ENCODE measurements around the gene CLEC20A. TPM values are rescaled to one million over a fixed set of nuclear protein-coding genes. Genes with fewer than 3 reads are reported as not detected.

The CLEC20A gene
- total RNA-seq, 2 experiments from 2014 or later = not detected

DNA sequence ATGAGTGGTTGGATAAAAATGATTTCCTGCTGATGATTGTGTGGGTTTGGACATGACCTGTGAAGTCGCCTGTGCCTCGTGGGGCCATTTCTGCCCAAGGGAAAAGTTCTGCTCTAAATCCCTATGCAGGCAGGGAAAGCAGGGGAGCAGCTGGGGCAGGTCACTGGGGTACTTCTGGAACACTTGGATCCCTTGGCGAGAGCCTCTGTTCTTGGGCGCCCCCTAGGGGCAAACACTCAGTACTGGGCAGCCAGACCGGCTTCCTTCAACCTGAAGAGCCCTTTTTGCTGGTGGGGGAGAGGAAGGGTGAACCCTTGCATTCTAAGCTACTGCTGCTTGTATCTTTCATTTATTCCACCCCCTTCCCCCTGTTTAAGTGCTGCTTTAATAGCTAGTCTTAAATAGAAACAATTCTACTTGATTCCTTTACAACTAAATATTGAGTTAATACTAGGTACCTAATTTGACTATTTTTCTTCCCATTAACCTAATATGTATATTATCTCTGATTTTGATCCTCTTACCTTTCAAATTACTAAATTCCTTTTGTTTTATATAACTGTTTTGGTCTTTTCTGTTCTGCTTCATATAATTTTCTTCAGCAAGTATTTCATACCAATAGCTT lies 5.1 kb upstream of the CLEC20A start:
- Mint-ChIP-seq H3K27me3 (no peaks in the 10 kb centered on the region), H3K27ac (no peak overlapping the region), H3K9me3 (no peaks in the 10 kb centered on the region), H3K4me1 (no peaks in the 10 kb centered on the region), H3K4me3 (no peak overlapping the region), H3K36me3 (ENCODE audit: low read depth) (no peaks in the 10 kb centered on the region)
- peak; percentile 62 for DNase-seq
- ChIA-PET POLR2A (no interaction called here), CTCF (interaction anchor here (0.9 to 1.5 kb wide), 5 partner anchors 9 to 202 kb away, joined by 3 to 8 read pairs (median 5); no protein-coding TSS in a partner anchor)

DNA sequence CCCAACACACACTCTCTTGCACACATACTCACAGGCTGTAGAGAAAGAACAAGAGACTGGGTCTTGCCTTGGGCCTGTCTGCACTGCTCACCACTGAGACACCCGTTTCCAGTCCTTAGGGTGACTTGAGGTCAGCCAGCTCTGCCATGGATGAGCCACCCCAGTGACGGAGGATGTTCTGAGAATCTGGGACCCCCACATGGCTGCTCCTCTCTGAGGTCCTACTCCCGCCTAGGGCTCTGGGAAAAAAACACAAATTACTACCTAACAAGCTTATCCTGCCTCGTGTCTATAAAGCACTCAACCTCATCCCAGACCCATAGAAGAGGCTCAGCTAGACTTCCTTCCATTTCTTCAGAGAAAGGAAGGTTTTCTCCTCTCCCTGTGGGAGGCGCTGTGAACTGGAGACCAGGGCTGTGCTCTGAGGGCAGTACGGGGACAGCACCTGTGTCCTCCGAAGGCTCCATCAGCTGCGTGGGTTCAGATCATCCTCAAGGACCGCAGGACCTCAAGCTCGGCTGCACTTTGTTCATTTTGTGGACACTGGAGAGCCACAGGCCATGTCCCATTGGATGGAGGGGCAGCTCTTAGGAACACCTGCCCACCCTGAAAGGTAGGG lies 4.3 kb upstream of the CLEC20A start:
- no peak overlapping the region for H3K27ac Mint-ChIP-seq
- no peak overlapping the region for H3K4me3 Mint-ChIP-seq
- H3K36me3 Mint-ChIP-seq (ENCODE audit: low read depth) = no peaks in the 10 kb centered on the region
- H3K27me3 Mint-ChIP-seq = no peaks in the 10 kb centered on the region
- ChIA-PET CTCF (interaction anchor here (0.8 to 1.5 kb wide), 6 partner anchors 15 to 201 kb away, joined by 3 to 7 read pairs (median 4); no protein-coding TSS in a partner anchor), POLR2A (no interaction called here)
- DNase-seq = no peak
- no peaks in the 10 kb centered on the region for H3K9me3 Mint-ChIP-seq
- no peaks in the 10 kb centered on the region for H3K4me1 Mint-ChIP-seq

DNA sequence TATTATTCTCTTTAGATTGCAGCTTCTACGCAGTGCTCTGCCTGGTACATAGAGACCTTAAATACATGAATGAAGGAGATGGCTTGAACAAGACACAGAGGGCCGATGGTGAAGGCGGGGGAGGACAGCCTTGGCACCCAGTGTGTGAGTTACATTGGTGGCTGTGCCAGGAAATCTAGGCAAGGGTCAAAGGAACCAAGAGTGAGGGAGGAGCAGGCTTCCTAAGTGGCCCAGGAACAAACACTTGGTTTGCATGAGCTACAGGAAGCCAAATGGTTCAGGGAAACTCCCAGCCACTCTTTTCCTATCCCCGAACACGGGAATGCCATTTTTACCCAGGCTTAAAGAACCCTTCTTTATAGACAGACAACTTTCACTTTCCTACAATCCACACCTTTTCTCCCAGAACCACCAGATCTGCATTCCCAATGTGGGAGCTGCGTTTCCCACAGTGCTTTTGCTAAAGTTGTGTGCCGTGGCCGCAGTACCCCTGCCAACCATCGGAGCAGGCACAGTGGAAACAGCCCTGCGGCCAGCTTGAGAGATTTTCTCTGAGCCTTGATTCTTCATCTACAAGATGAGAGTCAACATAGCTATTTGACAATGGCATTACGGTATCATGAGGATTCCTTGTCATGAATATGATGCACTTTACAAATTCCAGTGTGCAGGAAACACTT lies 3.5 kb upstream of the CLEC20A start:
- H3K4me1 Mint-ChIP-seq = no peaks in the 10 kb centered on the region
- no peak for DNase-seq
- ChIA-PET POLR2A (no interaction called here), CTCF (interaction anchor here (0.8 to 1.2 kb wide), 3 partner anchors 16 to 187 kb away, joined by 3 to 4 read pairs (median 3); no protein-coding TSS in a partner anchor)
- no peaks in the 10 kb centered on the region for H3K27me3 Mint-ChIP-seq
- H3K36me3 Mint-ChIP-seq (ENCODE audit: low read depth) = no peaks in the 10 kb centered on the region
- H3K27ac Mint-ChIP-seq = no peak overlapping the region
- no peak overlapping the region for H3K4me3 Mint-ChIP-seq
- no peaks in the 10 kb centered on the region for H3K9me3 Mint-ChIP-seq

DNA sequence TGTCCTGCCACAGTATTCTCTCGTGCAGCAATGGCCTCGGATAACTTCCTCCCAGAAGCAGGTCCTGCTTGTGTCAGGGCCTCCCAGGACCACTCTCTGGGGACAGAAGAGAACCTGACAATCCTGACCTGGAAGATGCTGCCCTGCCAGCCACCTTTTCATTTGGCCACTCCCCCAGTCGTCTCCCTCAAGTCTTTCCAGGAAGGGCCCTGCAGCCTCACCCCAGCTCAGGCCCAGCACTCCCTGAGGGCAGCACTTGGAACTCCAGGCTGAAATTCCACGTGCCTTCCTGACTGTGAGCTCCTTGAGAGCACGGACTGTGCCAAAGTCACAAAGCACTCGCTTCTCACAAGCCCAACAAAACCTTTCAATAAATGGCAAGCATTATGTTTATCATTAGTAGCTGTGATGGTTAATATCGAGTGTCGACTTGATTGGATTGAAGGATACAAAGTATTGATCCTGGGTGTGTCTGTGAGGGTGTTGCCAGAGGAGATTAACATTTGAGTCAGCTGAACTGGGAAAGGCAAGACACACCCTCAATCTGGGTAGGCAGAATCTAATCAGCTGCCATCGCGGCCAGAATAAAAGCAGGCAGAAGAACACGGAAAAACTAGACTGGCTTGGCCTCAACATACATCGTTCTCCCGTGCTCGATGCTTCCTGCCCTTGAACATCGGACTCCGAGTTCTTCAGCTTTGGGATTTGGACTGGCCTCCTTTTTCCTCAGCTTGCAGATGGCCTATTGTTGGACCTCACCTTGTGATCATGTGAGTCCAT lies 2.3 kb upstream of the CLEC20A start:
- DNase-seq = no peak
- ChIA-PET CTCF (no interaction called here), POLR2A (no interaction called here)
- no peak overlapping the region for H3K4me3 Mint-ChIP-seq
- H3K27me3 Mint-ChIP-seq = no peaks in the 10 kb centered on the region
- H3K27ac Mint-ChIP-seq = no peak overlapping the region
- no peaks in the 10 kb centered on the region for H3K9me3 Mint-ChIP-seq
- no peaks in the 10 kb centered on the region for H3K4me1 Mint-ChIP-seq
- no peaks in the 10 kb centered on the region for H3K36me3 Mint-ChIP-seq (ENCODE audit: low read depth)

DNA sequence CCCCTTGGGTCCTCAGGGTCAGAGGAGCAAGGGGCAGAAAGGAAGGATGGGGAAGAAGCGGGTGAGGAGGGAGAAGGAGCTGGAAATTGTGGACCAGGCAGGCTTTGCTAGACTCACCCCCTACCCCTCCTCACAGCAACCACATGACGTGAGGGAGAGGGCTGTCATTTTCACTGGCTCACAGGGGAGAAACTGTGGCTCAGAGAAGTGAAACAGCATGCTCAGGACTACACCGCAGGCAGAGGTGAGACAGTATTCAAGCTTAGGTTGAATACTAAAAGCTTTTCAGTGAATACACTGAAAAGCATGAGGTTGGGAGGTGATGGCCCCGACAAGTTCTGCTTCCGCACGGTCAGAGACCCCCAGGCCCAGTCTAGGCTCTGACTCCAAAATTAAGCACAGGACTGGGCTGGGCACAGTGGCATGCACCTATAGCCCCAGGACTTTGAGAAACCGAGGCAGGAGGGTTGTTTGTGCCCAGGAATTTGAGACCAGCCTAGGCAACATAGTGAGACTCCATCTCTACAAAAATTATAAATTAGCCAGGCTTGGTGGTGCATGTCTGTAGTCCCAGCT lies 1.2 kb upstream of the CLEC20A start:
- Mint-ChIP-seq H3K36me3 (ENCODE audit: low read depth) (no peaks in the 10 kb centered on the region), H3K27ac (no peak overlapping the region), H3K4me3 (no peak overlapping the region), H3K27me3 (no peaks in the 10 kb centered on the region), H3K9me3 (no peaks in the 10 kb centered on the region), H3K4me1 (no peaks in the 10 kb centered on the region)
- CTCF ChIA-PET = interaction anchor here (1.6 kb wide), 1 partner anchor 199 kb away, joined by 3 read pairs; no protein-coding TSS in a partner anchor
- DNase-seq = no peak
- POLR2A ChIA-PET = no interaction called here

DNA sequence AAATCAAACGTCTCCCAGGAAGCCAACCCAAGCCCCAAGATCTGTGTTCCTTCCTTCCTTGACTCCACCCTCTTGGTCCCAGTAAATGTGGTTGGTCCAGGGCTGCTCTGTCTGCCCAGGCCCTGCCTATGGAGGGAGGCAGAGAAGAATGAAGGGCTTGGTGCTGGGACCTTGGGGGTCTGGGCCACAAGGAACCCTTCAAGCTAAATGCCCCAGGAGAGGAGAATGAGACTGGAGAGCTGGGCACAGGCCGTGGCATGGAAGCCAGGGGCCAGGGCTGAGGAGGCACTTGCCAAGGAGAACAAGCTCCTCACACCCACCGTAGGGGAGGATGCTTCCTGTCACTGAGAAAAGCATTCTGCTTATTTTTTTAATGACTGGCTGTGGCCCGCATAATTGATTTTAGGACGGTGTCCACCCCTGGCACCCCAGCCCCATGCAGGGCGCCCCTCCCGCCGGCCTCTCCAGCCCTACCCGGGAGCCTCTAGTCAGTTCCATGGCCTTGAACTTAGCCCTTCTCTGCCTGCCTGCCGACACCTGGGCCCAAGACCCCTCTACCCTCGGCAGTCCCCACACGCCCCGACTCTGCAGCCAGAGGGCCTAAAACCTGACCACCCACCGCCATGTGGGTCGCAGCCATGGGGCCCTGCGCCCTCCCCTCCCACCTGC lies 889 bp downstream of the CLEC20A start:
- no peak overlapping the region for H3K27ac Mint-ChIP-seq
- no peak for DNase-seq
- CTCF ChIA-PET = interaction anchor here (1.4 kb wide), 1 partner anchor 10 kb away, joined by 4 read pairs; no protein-coding TSS in a partner anchor
- H3K4me1 Mint-ChIP-seq = no peaks in the 10 kb centered on the region
- H3K27me3 Mint-ChIP-seq = no peaks in the 10 kb centered on the region
- POLR2A ChIA-PET = no interaction called here
- H3K4me3 Mint-ChIP-seq = no peak overlapping the region
- no peaks in the 10 kb centered on the region for H3K9me3 Mint-ChIP-seq
- H3K36me3 Mint-ChIP-seq (ENCODE audit: low read depth) = no peaks in the 10 kb centered on the region

DNA sequence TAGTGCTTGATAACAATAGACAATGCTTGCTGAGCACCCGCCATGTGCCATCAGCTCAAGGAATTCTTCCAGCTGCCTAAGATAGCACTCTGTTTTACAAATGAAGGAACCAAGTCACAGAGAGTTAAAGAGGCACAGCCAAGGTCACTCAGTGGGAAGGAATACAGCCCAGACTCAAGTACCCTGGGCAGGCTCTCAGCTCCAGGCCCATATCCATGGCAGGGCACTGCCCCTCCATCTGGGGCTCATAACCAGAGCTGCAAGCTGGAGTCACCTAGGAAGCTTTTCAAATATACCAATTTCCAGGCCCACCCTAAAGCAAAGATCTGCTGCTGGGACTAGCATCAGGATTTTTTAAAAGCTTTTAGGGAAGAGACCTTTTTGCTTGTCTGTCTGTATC lies 1.6 kb downstream of the CLEC20A start:
- Mint-ChIP-seq H3K9me3 (no peaks in the 10 kb centered on the region), H3K27me3 (no peaks in the 10 kb centered on the region), H3K36me3 (ENCODE audit: low read depth) (no peaks in the 10 kb centered on the region), H3K4me3 (no peak overlapping the region), H3K4me1 (no peaks in the 10 kb centered on the region), H3K27ac (no peak overlapping the region)
- POLR2A ChIA-PET = no interaction called here
- no peak for DNase-seq
- CTCF ChIA-PET = interaction anchor here (1.4 kb wide), 1 partner anchor 10 kb away, joined by 4 read pairs; no protein-coding TSS in a partner anchor

DNA sequence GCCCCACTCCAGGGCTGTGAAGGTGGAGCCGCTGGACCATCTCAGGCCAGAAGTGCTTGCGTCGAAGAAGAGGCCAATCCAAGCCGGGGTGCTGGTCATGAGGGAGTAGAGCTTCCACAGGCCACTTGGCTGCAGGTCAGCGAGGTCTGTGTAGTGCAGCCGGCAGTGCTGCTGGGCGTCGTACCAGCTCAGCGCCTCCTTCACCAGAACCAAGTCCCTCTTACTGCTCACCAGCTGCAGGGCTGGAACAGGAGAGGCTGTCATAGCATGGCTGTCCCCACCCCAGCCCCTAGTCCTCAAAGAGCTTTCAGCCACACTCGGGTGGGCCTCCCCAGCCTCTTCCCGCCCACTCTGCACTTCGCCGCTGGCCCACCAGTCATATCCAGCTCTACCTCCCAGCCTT lies 2.2 kb downstream of the CLEC20A start:
- DNase-seq = no peak
- Mint-ChIP-seq H3K27me3 (no peaks in the 10 kb centered on the region), H3K4me3 (no peak overlapping the region), H3K36me3 (ENCODE audit: low read depth) (no peaks in the 10 kb centered on the region), H3K4me1 (no peaks in the 10 kb centered on the region), H3K9me3 (no peaks in the 10 kb centered on the region), H3K27ac (no peak overlapping the region)
- POLR2A ChIA-PET = no interaction called here
- CTCF ChIA-PET = interaction anchor here (1.4 kb wide), 1 partner anchor 11 kb away, joined by 4 read pairs; no protein-coding TSS in a partner anchor

DNA sequence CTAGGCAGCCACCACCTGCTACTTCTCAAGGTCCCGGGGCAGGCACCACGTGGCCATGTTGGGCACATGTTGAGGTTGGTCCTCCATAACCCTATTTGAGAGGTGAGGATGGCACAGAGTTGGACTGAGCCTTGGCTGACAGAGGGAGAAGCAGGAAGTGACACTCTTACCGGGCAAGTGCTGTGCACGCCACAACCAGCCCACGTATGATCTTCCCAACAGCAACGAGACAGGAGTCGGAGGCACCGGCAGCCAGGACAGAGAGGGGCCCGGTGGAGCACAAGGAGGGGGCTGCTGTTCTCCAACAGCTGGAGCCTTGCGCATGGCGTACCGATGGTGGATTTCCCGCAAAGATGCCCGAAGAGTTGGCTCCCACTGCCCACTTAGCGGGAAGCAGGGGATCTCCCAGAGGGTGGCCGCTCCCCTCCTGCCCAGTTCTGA lies 3.4 kb downstream of the CLEC20A start:
- H3K4me3 Mint-ChIP-seq = no peak overlapping the region
- CTCF ChIA-PET = interaction anchor here (1.5 kb wide), 1 partner anchor 9 kb away, joined by 4 read pairs; no protein-coding TSS in a partner anchor
- DNase-seq = no peak
- H3K27me3 Mint-ChIP-seq = no peaks in the 10 kb centered on the region
- no peaks in the 10 kb centered on the region for H3K4me1 Mint-ChIP-seq
- H3K36me3 Mint-ChIP-seq (ENCODE audit: low read depth) = no peaks in the 10 kb centered on the region
- H3K9me3 Mint-ChIP-seq = no peaks in the 10 kb centered on the region
- POLR2A ChIA-PET = no interaction called here
- H3K27ac Mint-ChIP-seq = no peak overlapping the region

DNA sequence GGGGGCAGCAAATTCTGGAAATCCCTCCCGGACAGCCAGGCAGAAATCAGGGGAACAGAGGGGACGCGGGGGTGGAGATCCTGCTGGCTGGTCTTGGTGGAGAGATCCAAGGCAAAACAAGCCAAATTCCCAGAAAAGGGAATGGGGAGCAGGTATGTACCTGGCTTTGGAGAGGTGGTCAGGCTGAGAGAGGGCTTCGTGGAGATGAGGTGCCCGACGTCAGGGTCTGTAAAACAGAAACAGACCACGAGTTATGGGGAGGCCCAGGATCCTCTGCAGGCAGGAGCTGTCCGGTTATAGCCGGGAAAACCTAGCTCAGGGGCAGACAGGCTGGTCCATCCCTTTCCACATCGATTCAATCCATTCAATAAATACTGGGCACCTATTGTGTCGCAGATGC lies 4.4 kb downstream of the CLEC20A start:
- ChIA-PET POLR2A (no interaction called here), CTCF (interaction anchor here (1.5 kb wide), 1 partner anchor 10 kb away, joined by 4 read pairs; no protein-coding TSS in a partner anchor)
- H3K9me3 Mint-ChIP-seq = no peaks in the 10 kb centered on the region
- no peak for DNase-seq
- no peak overlapping the region for H3K27ac Mint-ChIP-seq
- no peaks in the 10 kb centered on the region for H3K4me1 Mint-ChIP-seq
- H3K27me3 Mint-ChIP-seq = peaks cover 3% of the 10 kb centered on the region
- H3K36me3 Mint-ChIP-seq (ENCODE audit: low read depth) = no peaks in the 10 kb centered on the region
- no peak overlapping the region for H3K4me3 Mint-ChIP-seq

DNA sequence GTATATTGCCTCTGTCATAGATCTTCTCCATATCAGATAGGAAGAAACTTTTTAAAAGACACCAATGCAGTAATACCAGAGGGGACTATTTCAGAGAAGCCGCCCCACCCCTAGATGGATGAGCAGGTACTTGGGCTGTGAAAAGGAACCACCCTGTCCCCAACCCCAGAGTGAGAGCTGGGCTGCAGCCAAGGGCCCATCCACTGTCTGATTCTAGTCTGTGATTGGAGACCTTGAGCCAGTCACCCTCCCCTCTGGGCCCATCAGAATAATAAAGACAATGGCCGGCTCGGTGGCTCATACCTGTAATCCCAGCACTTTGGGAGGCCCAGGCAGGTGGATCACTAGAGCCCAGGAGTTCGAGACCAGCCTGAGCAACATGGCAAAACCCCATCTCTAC lies 5.0 kb downstream of the CLEC20A start:
- H3K27ac Mint-ChIP-seq = no peak overlapping the region
- no peak overlapping the region for H3K4me3 Mint-ChIP-seq
- H3K4me1 Mint-ChIP-seq = no peaks in the 10 kb centered on the region
- ChIA-PET CTCF (interaction anchor here (1.5 kb wide), 1 partner anchor 11 kb away, joined by 4 read pairs; no protein-coding TSS in a partner anchor), POLR2A (no interaction called here)
- H3K9me3 Mint-ChIP-seq = no peaks in the 10 kb centered on the region
- peaks cover 3% of the 10 kb centered on the region for H3K27me3 Mint-ChIP-seq
- DNase-seq = no peak
- no peaks in the 10 kb centered on the region for H3K36me3 Mint-ChIP-seq (ENCODE audit: low read depth)

DNA sequence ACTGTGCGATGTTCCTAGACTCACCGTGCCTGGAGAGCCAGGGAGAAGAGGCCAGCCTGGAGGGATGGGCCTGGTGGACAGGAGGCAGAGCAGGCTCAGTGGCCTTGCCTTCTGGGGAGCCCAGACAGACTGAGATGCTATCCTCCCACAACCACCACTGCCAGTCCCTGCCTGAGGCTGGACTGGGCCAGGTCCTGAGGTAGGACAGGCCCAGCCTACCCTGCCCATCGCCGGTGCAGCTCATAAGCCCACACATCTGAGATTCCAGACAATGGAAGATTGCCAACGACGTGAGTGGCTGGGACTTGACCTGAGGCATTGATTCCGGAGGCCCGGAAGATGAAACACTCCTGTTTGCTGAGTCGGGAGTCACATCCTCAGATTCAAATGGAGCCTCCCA lies 5.8 kb downstream of the CLEC20A start:
- Mint-ChIP-seq H3K36me3 (ENCODE audit: low read depth) (no peaks in the 10 kb centered on the region), H3K9me3 (no peaks in the 10 kb centered on the region), H3K4me1 (no peaks in the 10 kb centered on the region), H3K27me3 (peaks cover 3% of the 10 kb centered on the region), H3K4me3 (no peak overlapping the region), H3K27ac (no peak overlapping the region)
- ChIA-PET CTCF (no interaction called here), POLR2A (no interaction called here)
- DNase-seq = no peak

All from activated CD4-positive, alpha-beta memory T cell treated with anti-CD3 and anti-CD28 coated beads, Interleukin-2, amount 10 ng/mL, durations not matched to agents 7 days and 5 days (primary cell).